Amygdala (tissue), 56 donors: ENCODE results near the gene RPL27A.

ENCODE experiments used
- DNase-seq, 56 donors: peaks; one replicate each; lab custom pipeline; 2025; lab: John Stamatoyannopoulos, UW

RPL27A gene

GRCh38 chr11:8671651-8672062 is 10.9 kb upstream of the RPL27A start:
- DNase-seq = peak in 9 of 56 donors; percentile 4 to 30 (median 21)

GRCh38 chr11:8672346-8672745 is 10.2 kb upstream of the RPL27A start:
- DNase-seq = no peak

GRCh38 chr11:8674859-8675258 is 7.7 kb upstream of the RPL27A start:
- no peak for DNase-seq

- DNase-seq = no peak
Observed at GRCh38 chr11:8676458-8676857, 6.1 kb upstream of the RPL27A start.

GRCh38 chr11:8679006-8679405 is 3.6 kb upstream of the RPL27A start:
- DNase-seq = no peak

- DNase-seq = no peak
Observed at GRCh38 chr11:8681837-8682302, 722 bp upstream of the RPL27A start.

- DNase-seq = peak in 1 of 56 donors; percentile 40
Observed at GRCh38 chr11:8683115-8683807, 669 bp downstream of the RPL27A start.

- DNase-seq = no peak
Observed at GRCh38 chr11:8684600-8685290, 2.2 kb downstream of the RPL27A start.

GRCh38 chr11:8685306-8685705 is 2.7 kb downstream of the RPL27A start:
- no peak for DNase-seq

- no peak for DNase-seq
Observed at GRCh38 chr11:8685820-8686219, 3.2 kb downstream of the RPL27A start.

- DNase-seq = no peak
Observed at GRCh38 chr11:8686325-8686724, 3.7 kb downstream of the RPL27A start.

- DNase-seq = peak; percentile 76 to 97 (median 93)
Observed at GRCh38 chr11:8688414-8689362, 6.1 kb downstream of the RPL27A start.

- DNase-seq = no peak
Observed at GRCh38 chr11:8689726-8690255, 7.2 kb downstream of the RPL27A start.

GRCh38 chr11:8690374-8691342 is 8.1 kb downstream of the RPL27A start:
- no peak for DNase-seq

GRCh38 chr11:8691601-8692000 is 9.0 kb downstream of the RPL27A start:
- DNase-seq = no peak

GRCh38 chr11:8692417-8692816 is 9.8 kb downstream of the RPL27A start:
- no peak for DNase-seq

- DNase-seq = no peak
Observed at GRCh38 chr11:8693010-8693551, 10.5 kb downstream of the RPL27A start.

- DNase-seq = no peak
Observed at GRCh38 chr11:8693555-8693954, 11.0 kb downstream of the RPL27A start.

- no peak for DNase-seq
Observed at GRCh38 chr11:8694137-8694536, 11.5 kb downstream of the RPL27A start.
